Measurements from ENCODE around the gene REPS2. TPM values are rescaled to one million over a fixed set of nuclear protein-coding genes. Genes with fewer than 3 reads are reported as not detected.

Gene REPS2
- total RNA-seq, 1 donor from 2014 or later: 1.2 TPM

- TF ChIP-seq EZH2 (IDR thresholded peaks at IDR 0.05; ENCODE audit: insufficient read depth, low read length) (no peak), CTCF (IDR thresholded peaks at IDR 0.05; ENCODE audit: insufficient read depth, low read depth, low read length) (peak; percentile 26)
- FAIRE-seq (peak; percentile 13), DNase-seq (ENCODE audit: low read depth) (no peak)
- Mint-ChIP-seq H3K36me3 (ENCODE audit: low read depth, unreplicated experiment) (no peaks in the 10 kb centered on the region), H3K27ac (ENCODE audit: unreplicated experiment) (no peak overlapping the region), H3K4me3 (ENCODE audit: unreplicated experiment) (no peak overlapping the region), H3K4me1 (ENCODE audit: low read depth, unreplicated experiment) (no peaks in the 10 kb centered on the region), H3K9me3 (ENCODE audit: unreplicated experiment) (no peaks in the 10 kb centered on the region), H3K27me3 (ENCODE audit: low read depth, unreplicated experiment) (no peaks in the 10 kb centered on the region)
- Histone ChIP-seq H3K27ac (ENCODE audit: low read depth, low read length) (no peak overlapping the region), H3K9me3 (ENCODE audit: insufficient read depth, low read depth, low read length) (no peaks in the 10 kb centered on the region), H3K9ac (ENCODE audit: low read length) (no peak overlapping the region), H2AFZ (ENCODE audit: low read depth, low read length) (no peak overlapping the region), H3K36me3 (ENCODE audit: insufficient read depth, low read length) (no peaks in the 10 kb centered on the region), H3K79me2 (ENCODE audit: insufficient read depth, low read length) (no peaks in the 10 kb centered on the region), H3K27me3 (ENCODE audit: insufficient read depth, low read length) (no peaks in the 10 kb centered on the region), H3K4me2 (ENCODE audit: low read length) (no peak overlapping the region), H3K4me1 (ENCODE audit: insufficient read depth, low read length) (no peaks in the 10 kb centered on the region), H3K4me3 (ENCODE audit: insufficient read depth, low read depth, low read length) (no peak overlapping the region), H4K20me1 (ENCODE audit: insufficient read depth, low read length) (no peaks in the 10 kb centered on the region)
Observed at GRCh38 chrX:17007134-17007768, 60.8 kb downstream of the REPS2 start.

- Mint-ChIP-seq H3K36me3 (ENCODE audit: low read depth, unreplicated experiment) (no peaks in the 10 kb centered on the region), H3K4me1 (ENCODE audit: low read depth, unreplicated experiment) (no peaks in the 10 kb centered on the region), H3K4me3 (ENCODE audit: unreplicated experiment) (no peak overlapping the region), H3K27me3 (ENCODE audit: low read depth, unreplicated experiment) (no peaks in the 10 kb centered on the region), H3K27ac (ENCODE audit: unreplicated experiment) (no peak overlapping the region), H3K9me3 (ENCODE audit: unreplicated experiment) (no peaks in the 10 kb centered on the region)
- Histone ChIP-seq H3K79me2 (ENCODE audit: insufficient read depth, low read length) (no peaks in the 10 kb centered on the region), H3K9me3 (ENCODE audit: insufficient read depth, low read depth, low read length) (no peaks in the 10 kb centered on the region), H3K9ac (ENCODE audit: low read length) (no peak overlapping the region), H3K27me3 (ENCODE audit: insufficient read depth, low read length) (no peaks in the 10 kb centered on the region), H3K4me1 (ENCODE audit: insufficient read depth, low read length) (no peaks in the 10 kb centered on the region), H4K20me1 (ENCODE audit: insufficient read depth, low read length) (no peaks in the 10 kb centered on the region), H3K4me2 (ENCODE audit: low read length) (no peak overlapping the region), H2AFZ (ENCODE audit: low read depth, low read length) (no peak overlapping the region), H3K4me3 (ENCODE audit: insufficient read depth, low read depth, low read length) (no peak overlapping the region), H3K36me3 (ENCODE audit: insufficient read depth, low read length) (no peaks in the 10 kb centered on the region), H3K27ac (ENCODE audit: low read depth, low read length) (no peak overlapping the region)
- TF ChIP-seq EZH2 (IDR thresholded peaks at IDR 0.05; ENCODE audit: insufficient read depth, low read length): no peak
- no peak for TF ChIP-seq CTCF (IDR thresholded peaks at IDR 0.05; ENCODE audit: insufficient read depth, low read depth, low read length)
- no peak for DNase-seq (ENCODE audit: low read depth)
- peak; percentile 66 for FAIRE-seq
Observed at GRCh38 chrX:17009856-17010625, 63.6 kb downstream of the REPS2 start.

GRCh38 chrX:17012465-17012864, 66.0 kb downstream of the REPS2 start:
- no peak overlapping the region for H3K9ac ChIP-seq (ENCODE audit: low read length)
- no peaks in the 10 kb centered on the region for H3K79me2 ChIP-seq (ENCODE audit: insufficient read depth, low read length)

More at GRCh38 chrX:17012465-17012864, 66.0 kb downstream of the REPS2 start:
- FAIRE-seq (no peak), DNase-seq (ENCODE audit: low read depth) (no peak)
- H3K27me3 ChIP-seq (ENCODE audit: insufficient read depth, low read length): no peaks in the 10 kb centered on the region
- H3K9me3 Mint-ChIP-seq (ENCODE audit: unreplicated experiment): no peaks in the 10 kb centered on the region
- H3K4me3 Mint-ChIP-seq (ENCODE audit: unreplicated experiment): no peak overlapping the region
- no peak overlapping the region for H3K4me2 ChIP-seq (ENCODE audit: low read length)
- H3K4me1 Mint-ChIP-seq (ENCODE audit: low read depth, unreplicated experiment): no peaks in the 10 kb centered on the region
- no peak overlapping the region for H3K27ac ChIP-seq (ENCODE audit: low read depth, low read length)
- H3K27me3 Mint-ChIP-seq (ENCODE audit: low read depth, unreplicated experiment): no peaks in the 10 kb centered on the region
- H3K27ac Mint-ChIP-seq (ENCODE audit: unreplicated experiment): no peak overlapping the region
- TF ChIP-seq CTCF (IDR thresholded peaks at IDR 0.05; ENCODE audit: insufficient read depth, low read depth, low read length) (no peak), EZH2 (IDR thresholded peaks at IDR 0.05; ENCODE audit: insufficient read depth, low read length) (no peak)
- H3K36me3 Mint-ChIP-seq (ENCODE audit: low read depth, unreplicated experiment): no peaks in the 10 kb centered on the region
- H3K36me3 ChIP-seq (ENCODE audit: insufficient read depth, low read length): no peaks in the 10 kb centered on the region
- H3K9me3 ChIP-seq (ENCODE audit: insufficient read depth, low read depth, low read length): no peaks in the 10 kb centered on the region
- H2AFZ ChIP-seq (ENCODE audit: low read depth, low read length): no peak overlapping the region
- H3K4me3 ChIP-seq (ENCODE audit: insufficient read depth, low read depth, low read length): no peak overlapping the region
- no peaks in the 10 kb centered on the region for H4K20me1 ChIP-seq (ENCODE audit: insufficient read depth, low read length)
- no peaks in the 10 kb centered on the region for H3K4me1 ChIP-seq (ENCODE audit: insufficient read depth, low read length)

Data from astrocyte (in vitro differentiated cells and primary cell).